KMS-11 (cell line): ENCODE results near the gene RNU2-63P.

Experiments
- H2AFZ ChIP-seq: fragments of 200-600 bp; sonication (generic); 2 replicates; pipeline ENCODE4 v1.6.1; 2016; ENCODE audit warnings: antibody characterized with exemption, mixed run types, low read depth
- H3K27ac ChIP-seq: fragments of 200-600 bp; sonication (generic); 2 replicates; pipeline ENCODE4 v1.6.1; 2016; ENCODE audit warnings: mild to moderate bottlenecking, mixed run types
- H3K27me3 ChIP-seq: fragments of 200-600 bp; sonication (generic); 2 replicates; pipeline ENCODE4 v1.6.1; 2017; ENCODE audit warnings: mild to moderate bottlenecking, low read depth, mixed run types, moderate library complexity; ENCODE audit not compliant: insufficient read depth
- H3K36me3 ChIP-seq: fragments of 200-600 bp; sonication (generic); 2 replicates; pipeline ENCODE4 v1.6.1; 2017; ENCODE audit warnings: mild to moderate bottlenecking, mixed run types; ENCODE audit not compliant: insufficient read depth
- H3K4me1 ChIP-seq: fragments of 200-600 bp; sonication (generic); 2 replicates; pipeline ENCODE4 v1.6.1; 2016; ENCODE audit warnings: mild to moderate bottlenecking, low read depth, mixed run types; ENCODE audit not compliant: poor library complexity, severe bottlenecking
- H3K4me2 ChIP-seq: fragments of 200-600 bp; sonication (generic); 2 replicates; pipeline ENCODE4 v1.7.0; 2016; ENCODE audit warnings: mild to moderate bottlenecking, mixed run types
- H3K4me3 ChIP-seq: fragments of 200-600 bp; sonication (generic); IDR thresholded peaks from 2 replicates; pipeline ENCODE4 v1.6.1; 2017; ENCODE audit warnings: low read depth, low read length, mixed read lengths; ENCODE audit not compliant: insufficient read depth
- H3K79me2 ChIP-seq: fragments of 200-600 bp; sonication (generic); 2 replicates; pipeline ENCODE4 v1.6.1; 2016; ENCODE audit warnings: low read depth, mixed run types; ENCODE audit not compliant: insufficient read depth
- H3K9ac ChIP-seq: fragments of 200-600 bp; sonication (generic); 2 replicates; pipeline ENCODE4 v1.6.1; 2016; ENCODE audit warnings: mild to moderate bottlenecking, mixed run types
- H4K20me1 ChIP-seq: fragments of 200-600 bp; sonication (generic); 2 replicates; pipeline ENCODE4 v1.6.1; 2016; ENCODE audit warnings: mild to moderate bottlenecking, mixed run types; ENCODE audit not compliant: insufficient read depth
- TF ChIP-seq, protein P1 (sequence below): fragments of 200-600 bp; sonication (generic); conservative IDR thresholded peaks from 2 replicates; pipeline ENCODE4 v1.6.1; 2017; ENCODE audit warnings: low read depth, mild to moderate bottlenecking, antibody characterized with exemption, low read length, moderate library complexity, mixed read lengths

RNU2-63P gene

GRCh38 chr2:88016086-88016959, at the start of gene RNU2-63P:
RNU2-63P (minus strand) TSS chr2:88016547.
- no peaks in the 10 kb centered on the region for H4K20me1 ChIP-seq
- H3K4me2 ChIP-seq = peak within 1 kb of the TSS; percentile 58
- peak within 1 kb of the TSS; percentile 81 for H3K9ac ChIP-seq
- H3K36me3 ChIP-seq = no peaks in the 10 kb centered on the region
- H3K4me3 ChIP-seq = peak within 1 kb of the TSS; percentile 91
- H2AFZ ChIP-seq = peak within 1 kb of the TSS; percentile 90
- TF ChIP-seq, protein P1, sequence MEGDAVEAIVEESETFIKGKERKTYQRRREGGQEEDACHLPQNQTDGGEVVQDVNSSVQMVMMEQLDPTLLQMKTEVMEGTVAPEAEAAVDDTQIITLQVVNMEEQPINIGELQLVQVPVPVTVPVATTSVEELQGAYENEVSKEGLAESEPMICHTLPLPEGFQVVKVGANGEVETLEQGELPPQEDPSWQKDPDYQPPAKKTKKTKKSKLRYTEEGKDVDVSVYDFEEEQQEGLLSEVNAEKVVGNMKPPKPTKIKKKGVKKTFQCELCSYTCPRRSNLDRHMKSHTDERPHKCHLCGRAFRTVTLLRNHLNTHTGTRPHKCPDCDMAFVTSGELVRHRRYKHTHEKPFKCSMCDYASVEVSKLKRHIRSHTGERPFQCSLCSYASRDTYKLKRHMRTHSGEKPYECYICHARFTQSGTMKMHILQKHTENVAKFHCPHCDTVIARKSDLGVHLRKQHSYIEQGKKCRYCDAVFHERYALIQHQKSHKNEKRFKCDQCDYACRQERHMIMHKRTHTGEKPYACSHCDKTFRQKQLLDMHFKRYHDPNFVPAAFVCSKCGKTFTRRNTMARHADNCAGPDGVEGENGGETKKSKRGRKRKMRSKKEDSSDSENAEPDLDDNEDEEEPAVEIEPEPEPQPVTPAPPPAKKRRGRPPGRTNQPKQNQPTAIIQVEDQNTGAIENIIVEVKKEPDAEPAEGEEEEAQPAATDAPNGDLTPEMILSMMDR = no peak
- no peaks in the 10 kb centered on the region for H3K79me2 ChIP-seq
- H3K27me3 ChIP-seq = no peaks in the 10 kb centered on the region
- H3K4me1 ChIP-seq = peaks cover 9% of the 10 kb centered on the region
- H3K27ac ChIP-seq = peak within 1 kb of the TSS; percentile 77

GRCh38 chr2:88061295-88061694, 44.9 kb upstream of the RNU2-63P start:
- Histone ChIP-seq H3K4me2 (no peak overlapping the region), H2AFZ (no peak overlapping the region), H3K36me3 (no peaks in the 10 kb centered on the region), H3K27me3 (no peaks in the 10 kb centered on the region), H3K79me2 (no peaks in the 10 kb centered on the region), H3K27ac (no peak overlapping the region), H3K4me1 (no peaks in the 10 kb centered on the region), H4K20me1 (no peaks in the 10 kb centered on the region), H3K9ac (no peak overlapping the region), H3K4me3 (no peak overlapping the region)
- TF ChIP-seq, protein P1 = no peak

DNA sequence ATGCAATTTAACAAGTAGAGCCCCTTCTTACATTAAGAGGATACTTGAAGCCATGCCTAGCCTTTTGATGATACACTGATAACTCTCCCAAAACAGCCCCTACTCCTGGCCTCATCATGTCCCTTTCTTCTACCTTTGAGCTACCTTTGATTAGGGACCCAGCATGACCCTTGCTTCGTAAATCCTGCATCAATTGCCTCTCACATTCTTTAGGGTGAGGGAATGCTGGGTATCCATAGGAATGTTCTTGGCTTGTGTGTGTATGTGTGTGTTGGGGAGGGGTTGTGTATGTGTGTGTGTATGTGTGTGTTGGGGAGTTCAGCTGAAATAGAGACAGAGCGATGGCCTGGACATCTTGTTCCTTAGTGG, 44.5 kb upstream of the RNU2-63P start:
- Histone ChIP-seq H3K4me1 (no peaks in the 10 kb centered on the region), H3K4me2 (no peak overlapping the region), H3K36me3 (no peaks in the 10 kb centered on the region), H4K20me1 (no peaks in the 10 kb centered on the region), H3K79me2 (no peaks in the 10 kb centered on the region), H3K27me3 (no peaks in the 10 kb centered on the region), H3K27ac (no peak overlapping the region), H2AFZ (no peak overlapping the region), H3K4me3 (no peak overlapping the region), H3K9ac (no peak overlapping the region)
- TF ChIP-seq, protein P1 = no peak

DNA sequence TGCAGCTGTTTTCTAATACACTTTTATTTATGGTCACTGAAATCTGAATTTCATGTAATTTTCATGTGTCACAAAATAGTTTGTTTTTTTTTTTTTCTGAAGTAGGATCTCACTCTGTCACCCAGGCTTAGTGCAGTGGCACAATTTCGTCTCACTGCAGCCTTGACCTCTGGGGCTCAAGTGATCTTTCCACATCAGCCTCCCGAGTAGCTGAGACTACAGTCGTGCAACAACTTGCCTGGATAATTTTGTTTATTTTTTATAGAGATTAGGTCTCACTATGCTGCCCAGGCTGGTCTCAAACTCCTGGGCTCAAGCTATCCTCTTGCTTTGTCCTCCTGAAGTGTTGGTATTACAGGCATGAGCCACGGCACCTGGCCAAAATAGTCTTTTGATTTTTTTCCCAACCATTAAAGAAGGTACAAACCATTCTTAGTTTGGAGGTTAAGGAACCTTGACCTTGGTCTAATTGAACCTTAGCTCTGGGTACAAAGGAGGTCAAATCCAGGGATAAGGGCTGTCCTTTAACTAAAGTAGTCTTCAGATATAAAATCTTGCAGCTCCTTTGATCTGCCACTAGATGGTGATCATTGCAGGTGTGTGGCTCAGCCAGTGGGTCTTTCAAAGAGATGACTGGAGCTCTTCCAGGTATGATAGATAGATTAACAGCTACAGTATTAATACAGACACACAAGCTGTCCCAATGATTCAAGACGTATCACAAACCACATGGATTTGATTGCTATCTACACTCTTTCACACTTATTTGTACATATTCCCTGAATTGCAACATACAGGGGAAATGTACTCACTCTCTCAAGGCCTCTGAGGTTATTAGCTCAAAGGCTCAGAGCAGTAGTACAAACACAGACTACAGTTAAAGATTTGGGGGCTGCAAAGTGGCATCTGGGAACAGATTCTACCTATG, 43.9 kb upstream of the RNU2-63P start:
- TF ChIP-seq, protein P1 = peak; percentile 86
- H3K4me2 ChIP-seq = no peak overlapping the region
- no peaks in the 10 kb centered on the region for H3K4me1 ChIP-seq
- H4K20me1 ChIP-seq = no peaks in the 10 kb centered on the region
- no peaks in the 10 kb centered on the region for H3K27me3 ChIP-seq
- H3K79me2 ChIP-seq = peaks cover under 1% of the 10 kb centered on the region
- H3K27ac ChIP-seq = no peak overlapping the region
- no peak overlapping the region for H3K4me3 ChIP-seq
- no peak overlapping the region for H3K9ac ChIP-seq
- no peaks in the 10 kb centered on the region for H3K36me3 ChIP-seq
- H2AFZ ChIP-seq = no peak overlapping the region
